OCI-LY3 (cell line): ENCODE measurements around the gene DYNC1I1.

ENCODE experiments used
- H2AFZ ChIP-seq: fragments of 200-600, 300-600 bp; shearing (Covaris generic); 2 replicates; pipeline ENCODE4 v1.6.0; 2014; ENCODE audit warnings: antibody characterized with exemption, low read depth, low read length
- H3K27ac ChIP-seq: fragments of 200-600, 300-600 bp; sonication (generic); 2 replicates; pipeline ENCODE4 v1.5.1; 2014; ENCODE audit warnings: mild to moderate bottlenecking, low read length, moderate library complexity, mixed read lengths
- H3K27me3 ChIP-seq: fragments of 200-600, 300-600 bp; sonication (generic); 2 replicates; pipeline ENCODE4 v1.6.1; 2014; ENCODE audit warnings: low read depth, low read length, mixed read lengths
- H3K36me3 ChIP-seq: fragments of 200-600, 300-600 bp; sonication (generic); replicated peaks from 2 replicates; pipeline ENCODE3; 2014; ENCODE audit warnings: low read depth, low read length, mixed read lengths
- H3K4me1 ChIP-seq: fragments of 300-600, 200-600 bp; sonication (generic); 2 replicates; pipeline ENCODE4 v1.6.1; 2014; ENCODE audit warnings: low read length, mixed read lengths
- H3K4me2 ChIP-seq: fragments of 200-600, 300-600 bp; sonication (generic); 2 replicates; pipeline ENCODE4 v1.6.1; 2014; ENCODE audit warnings: low read length, mixed read lengths
- H3K4me3 ChIP-seq: fragments of 300-600, 200-600 bp; sonication (generic); 2 replicates; pipeline ENCODE4 v1.5.1; 2014; ENCODE audit warnings: antibody characterized with exemption, mild to moderate bottlenecking, low read length, moderate library complexity
- H3K79me2 ChIP-seq: fragments of 300-600, 200-600 bp; shearing (Covaris generic); 2 replicates; pipeline ENCODE4 v1.6.1; 2014; ENCODE audit warnings: mild to moderate bottlenecking, low read length, mixed read lengths
- H3K9ac ChIP-seq: fragments of 300-600, 200-600 bp; shearing (Covaris generic); 2 replicates; pipeline ENCODE4 v1.6.0; 2014; ENCODE audit warnings: mild to moderate bottlenecking, low read length, moderate library complexity
- H3K9me3 ChIP-seq: fragments of 200-600, 300-600 bp; shearing (Covaris generic); 2 replicates; pipeline ENCODE4 v1.6.1; 2014; ENCODE audit warnings: low read length, mixed read lengths; ENCODE audit not compliant: insufficient read depth
- H4K20me1 ChIP-seq: fragments of 200-600, 300-600 bp; sonication (generic); 2 replicates; pipeline ENCODE4 v1.6.1; 2016; ENCODE audit warnings: low read length, mixed read lengths; ENCODE audit not compliant: insufficient read depth
- EZH2phosphoT487 ChIP-seq: fragments of 200-600 bp; shearing (Covaris generic); IDR thresholded peaks from 2 replicates; pipeline ENCODE4 v1.6.1; 2018; ENCODE audit warnings: antibody characterized with exemption, mixed run types, low read depth
- TF ChIP-seq, protein P1 (sequence below): fragments of 200-600, 300-600 bp; sonication (generic); IDR thresholded peaks from 2 replicates; pipeline ENCODE4 v1.5.1; 2014; ENCODE audit warnings: antibody characterized with exemption, low read length, low read depth

DYNC1I1 gene

DNA sequence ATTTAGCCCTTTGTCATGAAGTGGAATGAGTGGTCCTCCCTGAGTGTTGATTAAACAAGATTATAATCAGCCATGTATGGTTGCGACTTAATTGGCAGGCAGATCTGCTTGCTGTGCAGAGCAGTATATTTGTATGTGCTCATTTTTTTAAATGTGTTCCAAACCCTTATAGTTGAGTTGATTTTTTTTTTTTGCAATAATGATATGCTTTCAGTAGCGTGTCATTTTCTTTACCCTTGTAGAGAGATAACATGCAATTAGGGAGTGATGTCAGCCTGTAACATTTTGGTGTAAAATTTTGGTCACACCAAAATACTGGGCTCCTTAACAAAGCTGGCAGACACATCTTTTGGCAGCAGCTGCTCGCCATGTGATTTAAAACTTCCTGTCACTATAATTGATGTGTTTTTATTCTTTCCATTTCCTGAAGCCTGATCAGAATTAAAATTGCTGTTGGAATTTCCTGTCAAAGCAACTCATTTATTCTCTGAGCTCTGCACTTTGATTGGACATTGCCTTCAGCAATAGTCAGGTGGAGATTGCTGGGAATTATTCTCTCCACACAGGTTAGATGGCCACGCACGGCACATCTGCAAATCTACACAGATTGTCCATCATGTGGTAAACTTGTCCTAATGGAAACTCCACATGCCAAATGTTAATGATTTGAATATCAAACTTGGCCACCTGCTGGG, 125.3 kb downstream of the DYNC1I1 start:
- Histone ChIP-seq H3K9ac (no peak overlapping the region), H3K79me2 (no peaks in the 10 kb centered on the region), H3K9me3 (no peaks in the 10 kb centered on the region; the same call in 1 of the 2 replicates), H2AFZ (no peak overlapping the region), H3K4me3 (no peak overlapping the region), H3K27ac (no peak overlapping the region), H3K36me3 (no peaks in the 10 kb centered on the region), H4K20me1 (no peaks in the 10 kb centered on the region), H3K4me1 (no peaks in the 10 kb centered on the region), H3K27me3 (no peaks in the 10 kb centered on the region; the same call in 1 of the 2 replicates), H3K4me2 (no peak overlapping the region)
- no peak for TF ChIP-seq EZH2phosphoT487
- TF ChIP-seq, protein P1, sequence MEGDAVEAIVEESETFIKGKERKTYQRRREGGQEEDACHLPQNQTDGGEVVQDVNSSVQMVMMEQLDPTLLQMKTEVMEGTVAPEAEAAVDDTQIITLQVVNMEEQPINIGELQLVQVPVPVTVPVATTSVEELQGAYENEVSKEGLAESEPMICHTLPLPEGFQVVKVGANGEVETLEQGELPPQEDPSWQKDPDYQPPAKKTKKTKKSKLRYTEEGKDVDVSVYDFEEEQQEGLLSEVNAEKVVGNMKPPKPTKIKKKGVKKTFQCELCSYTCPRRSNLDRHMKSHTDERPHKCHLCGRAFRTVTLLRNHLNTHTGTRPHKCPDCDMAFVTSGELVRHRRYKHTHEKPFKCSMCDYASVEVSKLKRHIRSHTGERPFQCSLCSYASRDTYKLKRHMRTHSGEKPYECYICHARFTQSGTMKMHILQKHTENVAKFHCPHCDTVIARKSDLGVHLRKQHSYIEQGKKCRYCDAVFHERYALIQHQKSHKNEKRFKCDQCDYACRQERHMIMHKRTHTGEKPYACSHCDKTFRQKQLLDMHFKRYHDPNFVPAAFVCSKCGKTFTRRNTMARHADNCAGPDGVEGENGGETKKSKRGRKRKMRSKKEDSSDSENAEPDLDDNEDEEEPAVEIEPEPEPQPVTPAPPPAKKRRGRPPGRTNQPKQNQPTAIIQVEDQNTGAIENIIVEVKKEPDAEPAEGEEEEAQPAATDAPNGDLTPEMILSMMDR, result no peak

DNA sequence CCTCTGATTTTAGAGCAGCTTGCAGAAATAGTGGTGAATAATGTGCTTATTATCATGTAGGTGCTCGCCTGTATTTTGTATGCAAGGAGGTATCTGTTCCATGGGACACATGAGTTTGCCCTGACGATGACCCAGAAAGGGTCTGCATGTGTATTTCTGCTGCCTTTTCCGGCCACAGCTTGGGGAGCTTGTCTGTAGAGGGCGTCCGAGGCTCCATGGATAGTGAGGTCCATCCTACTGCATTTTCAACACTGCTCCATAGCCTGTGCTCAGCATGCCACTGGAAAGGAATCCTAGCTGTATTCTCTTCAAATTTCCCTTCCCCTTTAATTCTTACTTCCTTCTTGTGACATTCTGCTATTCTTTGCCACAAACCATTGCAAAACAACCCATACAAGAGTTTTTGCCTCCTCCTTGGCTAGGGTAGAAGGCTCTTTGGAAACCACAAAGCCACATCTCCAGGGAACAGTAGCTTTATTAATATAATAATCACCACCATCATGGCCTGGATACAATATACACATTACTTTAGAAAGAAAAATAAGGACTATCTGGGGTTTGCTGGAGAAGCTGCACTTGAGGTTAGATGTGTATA, 127.7 kb downstream of the DYNC1I1 start:
- H3K9ac ChIP-seq, result no peak overlapping the region
- H3K79me2 ChIP-seq, result no peaks in the 10 kb centered on the region
- H3K4me1 ChIP-seq, result no peaks in the 10 kb centered on the region
- TF ChIP-seq EZH2phosphoT487, result no peak
- TF ChIP-seq, protein P1, result no peak
- H3K36me3 ChIP-seq, result no peaks in the 10 kb centered on the region
- no peak overlapping the region for H3K4me3 ChIP-seq
- H3K27ac ChIP-seq, result no peak overlapping the region
- no peaks in the 10 kb centered on the region for H4K20me1 ChIP-seq
- no peaks in the 10 kb centered on the region; the same call in 1 of the 2 replicates for H3K9me3 ChIP-seq
- peaks cover 2% of the 10 kb centered on the region; the same call in 1 of the 2 replicates for H3K27me3 ChIP-seq
- H2AFZ ChIP-seq, result no peak overlapping the region
- no peak overlapping the region for H3K4me2 ChIP-seq

DNA sequence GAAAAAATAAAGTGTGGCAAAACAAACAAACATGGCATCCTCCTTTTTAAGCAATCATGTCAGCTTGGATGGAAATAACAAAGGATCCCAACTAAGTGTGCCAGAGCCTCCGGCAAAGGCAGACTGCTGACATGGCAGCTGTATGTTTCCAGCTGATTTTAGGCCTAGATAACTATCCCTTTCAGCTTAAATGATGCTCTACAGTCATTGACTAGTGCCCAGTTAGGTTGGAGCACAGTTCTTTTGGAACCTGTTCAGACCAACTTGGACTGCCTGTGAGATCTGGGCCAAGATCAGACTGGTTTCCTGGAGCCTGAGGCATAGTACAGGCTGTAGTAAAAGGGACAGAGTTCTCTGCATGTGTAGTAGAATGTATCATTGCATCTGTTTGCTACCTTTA, 128.7 kb downstream of the DYNC1I1 start:
- no peak overlapping the region for H3K27ac ChIP-seq
- H3K4me2 ChIP-seq, result no peak overlapping the region
- no peak overlapping the region for H2AFZ ChIP-seq
- no peaks in the 10 kb centered on the region for H4K20me1 ChIP-seq
- no peak overlapping the region for H3K9ac ChIP-seq
- no peaks in the 10 kb centered on the region; the same call in 1 of the 2 replicates for H3K9me3 ChIP-seq
- H3K4me3 ChIP-seq, result no peak overlapping the region
- no peaks in the 10 kb centered on the region for H3K79me2 ChIP-seq
- TF ChIP-seq, protein P1, result no peak
- TF ChIP-seq EZH2phosphoT487, result no peak
- peaks cover 3% of the 10 kb centered on the region; the same call in 1 of the 2 replicates for H3K27me3 ChIP-seq
- no peaks in the 10 kb centered on the region for H3K36me3 ChIP-seq
- no peaks in the 10 kb centered on the region for H3K4me1 ChIP-seq

DNA sequence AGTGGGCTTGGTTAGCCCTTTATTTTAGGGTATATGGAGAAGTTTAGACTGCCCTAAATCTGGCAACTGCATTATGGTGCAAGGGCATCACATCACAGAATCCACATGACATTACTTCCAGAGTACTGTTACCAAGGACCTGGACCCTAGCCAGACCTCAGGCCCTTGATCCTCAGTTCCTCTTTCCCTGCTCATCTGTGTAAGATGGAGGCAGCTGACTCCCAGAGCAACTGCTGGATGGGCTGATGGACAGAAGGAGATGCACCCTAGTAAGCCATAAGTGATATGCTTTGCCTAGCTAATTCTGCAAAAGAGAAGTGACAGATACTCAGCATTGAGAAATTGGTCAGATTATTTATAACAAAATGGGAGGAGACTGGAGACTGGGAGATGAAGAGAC, 131.7 kb downstream of the DYNC1I1 start:
- Histone ChIP-seq H3K4me3 (no peak overlapping the region), H3K27ac (no peak overlapping the region), H4K20me1 (no peaks in the 10 kb centered on the region), H3K79me2 (no peaks in the 10 kb centered on the region), H3K9ac (no peak overlapping the region), H2AFZ (no peak overlapping the region), H3K27me3 (peaks cover 13% of the 10 kb centered on the region), H3K4me1 (no peaks in the 10 kb centered on the region), H3K36me3 (no peaks in the 10 kb centered on the region), H3K9me3 (no peaks in the 10 kb centered on the region; the same call in 1 of the 2 replicates), H3K4me2 (no peak overlapping the region)
- TF ChIP-seq, protein P1, result no peak
